Globus pallidus (tissue), 1 donor: ENCODE results near the gene FMNL1.
"Not testable (repeated sequence)": the region's sequence is repeated elsewhere in the genome, so short reads cannot be mapped to it uniquely, and the experiment has no call there.

ENCODE experiments used
- DNase-seq: peaks from one replicate; pipeline ENCODE4 v3.0.0-alpha.2; 2015; ENCODE audit warnings: low spot score

Gene FMNL1

DNA sequence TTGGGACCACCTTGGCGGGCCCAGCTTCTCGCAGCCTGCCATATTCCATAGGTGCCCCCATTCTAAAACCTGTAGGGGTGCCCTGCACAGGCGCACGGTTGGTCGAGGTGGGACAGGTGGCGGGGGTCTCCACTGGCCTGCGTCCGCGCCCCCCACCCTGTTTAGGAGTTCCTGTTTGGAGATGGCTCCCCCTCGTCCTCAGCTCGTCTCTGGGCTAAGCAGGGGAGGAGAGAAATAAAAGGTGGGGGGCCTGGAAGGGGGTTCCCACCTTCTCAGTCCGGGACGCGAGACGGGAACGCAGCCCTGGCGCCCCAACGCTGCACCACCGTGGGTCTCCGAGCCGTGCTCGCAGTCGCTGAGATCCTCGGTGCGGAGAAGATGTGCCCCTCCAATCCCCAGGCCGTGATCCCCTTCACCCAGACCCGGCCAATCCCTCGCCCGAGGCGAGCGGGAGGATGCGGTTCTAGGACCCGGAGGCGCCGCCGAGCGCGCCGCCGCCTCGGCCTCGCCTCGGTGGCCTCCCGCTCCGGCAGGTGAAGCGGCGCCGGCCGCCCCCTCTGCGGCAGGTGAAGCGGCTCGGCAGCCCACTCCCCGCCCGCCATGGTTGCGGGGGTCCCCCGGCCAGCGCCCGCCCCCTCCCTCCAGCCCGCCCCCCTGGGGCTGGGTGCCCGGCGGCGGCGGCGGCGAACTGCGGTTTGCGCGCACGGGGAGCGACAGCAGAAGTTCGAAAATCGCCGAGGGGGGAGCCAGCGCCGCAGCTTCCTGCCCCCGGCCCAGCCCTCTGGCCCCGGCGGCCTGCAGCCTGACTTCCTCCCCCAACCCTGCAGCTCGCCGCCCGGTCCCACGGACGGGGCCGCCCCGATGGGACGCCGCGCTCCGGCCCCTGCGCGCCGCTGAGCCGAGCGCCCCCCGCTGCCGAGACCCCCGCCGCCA lies at the start of gene FMNL1:
FMNL1 (plus strand) TSS at position 805 of the 933 bp plus-strand sequence. CDS start 240 bp downstream, outside the sequence.
- no peak for DNase-seq

- DNase-seq: no peak
These were observed 49.5 kb upstream of the FMNL1 start for GRCh38 chr17:45172232-45172540.

DNA sequence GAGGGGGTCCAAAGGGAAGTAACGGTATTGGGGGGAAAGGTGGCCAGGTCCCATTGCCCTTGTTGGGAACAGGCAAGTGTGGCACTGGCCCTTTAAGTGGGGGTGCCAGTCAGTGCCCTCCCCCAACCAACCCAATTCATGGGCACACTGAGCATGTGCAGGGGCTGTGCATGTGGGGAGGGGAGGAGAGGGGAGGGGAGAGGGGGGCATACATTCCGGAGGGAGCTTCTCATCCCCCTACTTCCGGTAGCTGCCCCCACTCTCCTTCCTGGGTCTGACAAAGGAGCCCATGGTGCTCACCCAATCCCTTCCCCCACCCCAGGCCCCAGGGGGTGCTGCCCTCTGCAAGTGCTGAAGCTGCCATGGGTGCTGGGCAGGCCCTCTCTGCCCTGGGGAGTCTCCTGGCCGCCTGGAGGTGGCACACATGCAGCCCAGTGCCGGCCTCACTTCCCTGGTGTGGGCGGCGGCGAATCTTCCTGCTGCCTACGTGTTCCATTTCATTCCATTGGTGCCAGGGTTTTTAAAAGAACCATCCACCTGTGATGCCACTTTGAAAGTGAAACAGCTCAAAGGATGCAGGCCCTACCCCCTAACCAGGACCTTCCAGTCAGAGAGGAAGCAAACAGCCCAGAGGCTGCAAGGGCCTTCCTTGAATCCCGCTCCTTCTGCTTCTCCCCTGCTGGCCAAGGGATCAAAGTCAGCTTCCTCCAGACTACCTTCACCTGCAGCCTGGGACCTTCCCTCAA lies 49.0 kb upstream of the FMNL1 start:
- peak; percentile 92 for DNase-seq

GRCh38 chr17:45175759-45176115 lies 45.9 kb upstream of the FMNL1 start:
- no peak for DNase-seq

- no peak for DNase-seq
These were observed 44.1 kb upstream of the FMNL1 start for GRCh38 chr17:45177563-45177962.

DNA sequence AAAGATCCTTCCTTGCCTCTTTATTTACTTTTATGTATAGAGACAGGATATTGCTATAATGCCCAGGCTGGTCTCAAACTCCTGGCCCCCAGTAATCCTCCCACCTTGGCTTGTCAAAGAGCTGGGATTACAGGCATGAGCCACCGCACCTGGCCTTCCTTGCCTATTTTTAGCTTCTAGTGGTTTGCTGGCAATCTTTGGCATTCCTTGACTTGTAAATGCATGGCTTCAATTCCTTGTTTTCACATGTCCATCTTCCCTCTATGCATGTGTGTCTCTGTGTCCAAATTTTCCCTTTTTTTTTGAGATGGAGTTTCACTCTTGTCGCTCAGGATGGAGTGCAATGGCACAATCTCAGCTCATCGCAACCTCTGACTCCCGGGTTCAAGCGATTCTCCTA lies 37.5 kb upstream of the FMNL1 start:
- DNase-seq: no peak

DNA sequence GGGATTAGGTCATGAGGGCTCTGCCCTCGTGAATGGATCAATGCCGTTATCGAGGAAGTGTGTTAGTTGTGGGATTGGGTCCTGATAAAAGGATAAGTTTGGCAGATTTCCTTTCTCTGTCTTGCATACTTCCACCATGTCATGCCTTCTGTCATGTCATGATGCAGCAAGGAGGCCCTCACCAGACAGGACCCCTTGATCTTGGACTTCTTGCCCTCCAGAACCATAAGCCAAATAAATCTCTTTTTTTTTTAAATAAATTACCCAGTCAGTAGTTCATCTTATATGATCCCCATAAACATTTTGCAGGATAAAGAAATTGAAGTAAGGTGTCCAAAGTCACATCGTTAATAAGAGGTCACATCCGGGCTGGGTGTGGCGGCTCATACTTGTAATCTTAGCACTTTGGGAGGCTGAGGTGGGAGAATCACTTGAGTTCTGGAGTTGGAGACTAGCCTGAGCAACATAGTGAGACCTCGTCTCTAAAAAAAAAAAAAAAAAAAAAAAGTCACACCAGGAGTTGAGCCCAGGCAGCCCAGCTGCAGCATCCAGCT lies 34.8 kb upstream of the FMNL1 start:
- no peak for DNase-seq

DNA sequence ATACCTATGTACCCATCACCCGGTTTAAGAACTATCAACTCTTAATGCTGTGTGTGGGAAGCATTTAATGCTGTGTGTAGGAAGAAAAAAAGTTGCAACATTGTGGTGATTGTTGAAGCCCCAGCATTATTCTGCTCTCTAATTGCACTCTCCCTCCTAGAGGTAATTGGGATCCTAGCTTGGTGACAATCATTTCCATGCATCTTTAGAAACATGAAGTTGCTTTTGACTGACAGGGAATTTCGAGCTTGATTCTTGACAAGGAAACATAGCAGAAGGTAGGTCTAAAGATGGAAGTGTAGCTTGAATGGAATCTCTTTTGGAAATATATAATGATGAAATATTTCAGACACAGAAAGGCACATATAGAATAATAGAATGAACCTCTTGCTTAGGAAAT lies 32.7 kb upstream of the FMNL1 start:
- no peak for DNase-seq

GRCh38 chr17:45190503-45191255 lies 31.0 kb upstream of the FMNL1 start:
- no peak for DNase-seq

DNA sequence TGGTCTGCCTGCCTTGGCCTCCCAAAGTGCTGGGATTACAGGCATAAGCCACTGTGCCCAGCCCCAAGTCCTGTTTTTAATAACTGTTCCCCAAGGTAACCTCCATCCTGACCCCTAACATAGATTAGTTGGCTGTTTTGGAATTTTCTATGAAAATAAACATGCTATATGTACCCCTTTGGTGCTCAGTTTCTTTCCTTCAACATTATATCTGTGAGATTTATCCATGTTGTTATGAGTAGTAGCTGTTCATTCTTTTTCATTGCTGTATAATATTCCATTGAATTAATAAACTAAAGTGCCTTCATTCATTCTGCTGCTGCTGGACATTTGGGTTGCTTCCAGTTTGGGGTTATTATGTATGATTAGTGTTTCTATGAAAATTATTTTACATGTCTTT lies 26.3 kb upstream of the FMNL1 start:
- no peak for DNase-seq

- DNase-seq: no peak
These were observed 24.6 kb upstream of the FMNL1 start for GRCh38 chr17:45197108-45197507.

GRCh38 chr17:45197555-45198334 lies 23.9 kb upstream of the FMNL1 start:
- DNase-seq: peak; percentile 84

- DNase-seq: no peak
These were observed 21.0 kb upstream of the FMNL1 start for GRCh38 chr17:45200701-45201100.

GRCh38 chr17:45201457-45201856 lies 20.2 kb upstream of the FMNL1 start:
- DNase-seq: no peak

- DNase-seq: not testable (repeated sequence)
These were observed 19.8 kb upstream of the FMNL1 start for GRCh38 chr17:45201880-45202279.

- DNase-seq: peak; percentile 61
These were observed 2.6 kb upstream of the FMNL1 start for GRCh38 chr17:45218895-45219661.

- no peak for DNase-seq
These were observed 1.6 kb upstream of the FMNL1 start for GRCh38 chr17:45220079-45220478.

DNA sequence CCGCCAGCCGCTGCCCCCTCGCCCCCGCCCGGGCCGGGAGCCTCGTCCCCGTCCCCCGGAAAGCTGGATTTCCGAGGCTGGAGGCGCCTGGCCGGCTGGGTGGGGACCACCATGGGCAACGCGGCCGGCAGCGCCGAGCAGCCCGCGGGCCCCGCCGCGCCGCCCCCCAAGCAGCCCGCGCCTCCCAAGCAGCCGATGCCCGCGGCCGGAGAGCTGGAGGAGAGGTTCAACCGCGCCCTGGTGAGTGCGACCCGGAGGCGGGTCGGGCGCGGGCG lies 266 bp downstream of the FMNL1 start:
- DNase-seq: no peak

DNA sequence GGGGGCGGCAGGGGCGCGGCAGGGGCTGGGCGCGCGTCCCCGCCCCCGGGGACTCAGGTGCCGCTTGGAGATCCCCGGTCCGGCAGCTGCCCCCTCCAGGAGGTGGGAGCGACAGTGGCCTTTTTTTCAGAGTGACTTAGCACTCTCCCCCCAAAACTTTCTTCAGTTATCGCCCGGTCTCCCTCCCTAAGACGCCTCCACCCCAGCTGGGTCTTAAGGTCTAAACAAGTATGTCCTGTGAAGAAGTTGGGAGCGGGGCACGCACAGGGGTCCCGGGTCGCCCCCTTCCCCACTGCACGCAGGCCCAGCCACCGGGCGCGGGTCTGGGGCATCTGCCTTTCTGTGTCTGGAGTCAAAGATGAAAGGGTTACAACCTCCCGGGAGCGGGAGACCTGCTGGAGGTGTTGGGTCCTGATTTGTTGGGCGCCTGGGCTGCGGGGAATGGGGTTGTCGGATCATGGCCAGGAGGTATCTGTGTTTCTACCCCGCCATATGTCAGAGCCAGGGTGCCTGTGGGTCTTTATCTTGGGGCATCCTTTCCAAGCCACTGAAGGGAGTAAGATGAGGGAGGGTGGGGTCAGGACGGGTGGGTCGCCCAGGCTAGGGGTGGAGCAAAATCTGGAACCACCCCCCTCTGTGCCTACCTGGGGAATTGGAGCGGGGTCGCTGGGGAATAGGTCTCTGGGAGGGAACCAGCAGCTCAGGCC lies 757 bp downstream of the FMNL1 start:
- DNase-seq: no peak

- DNase-seq: no peak
These were observed 1.4 kb downstream of the FMNL1 start for GRCh38 chr17:45222996-45223538.
